DND-41 (cell line): Measurements from ENCODE around the gene UCHL3.
A peak's percentile ranks its signal among the peaks of the same experiment; 100 is the strongest.

Experiments used
- ATAC-seq: fragments of 200-7000 bp; cut with Tn5 transposase; 3 replicates; pipeline ENCODE4 v1.9.1; 2021; ENCODE audit warnings: low read depth; ENCODE audit not compliant: insufficient read depth
- DNase-seq: peaks from one replicate; pipeline ENCODE4 v3.0.0-alpha.2; 2020
- H2AFZ ChIP-seq: 2 replicates; pipeline ENCODE4 v1.6.0; 2012; ENCODE audit warnings: low read depth, low read length
- H3K27ac ChIP-seq: 2 replicates; pipeline ENCODE4 v1.5.1; 2012; ENCODE audit warnings: low read length, inconsistent platforms
- H3K27me3 ChIP-seq: fragments of 200-600 bp; sonication (generic); 2 replicates; pipeline ENCODE4 v1.6.0; 2012; ENCODE audit warnings: low read length, mild to moderate bottlenecking, inconsistent platforms; ENCODE audit not compliant: insufficient read depth, poor library complexity
- H3K36me3 ChIP-seq: 2 replicates; pipeline ENCODE4 v1.5.1; 2012; ENCODE audit warnings: low read length, inconsistent platforms; ENCODE audit not compliant: insufficient read depth
- H3K4me1 ChIP-seq: 2 replicates; pipeline ENCODE4 v1.5.1; 2012; ENCODE audit warnings: mild to moderate bottlenecking, low read length; ENCODE audit not compliant: insufficient read depth
- H3K4me2 ChIP-seq: 2 replicates; pipeline ENCODE4 v1.6.0; 2012; ENCODE audit warnings: mild to moderate bottlenecking, moderate library complexity, low read length, inconsistent platforms; ENCODE audit not compliant: insufficient read depth
- H3K4me3 ChIP-seq, 2 experiments: fragments of 200-600 bp in 1 of 2; shearing (Covaris generic) in 1 of 2; 2 replicates each; pipeline ENCODE4 v1.5.1; 2012 to 2016; ENCODE audit warnings: inconsistent platforms in 2 of 2, low read length in 2 of 2, mild to moderate bottlenecking in 2 of 2, low read depth in 1 of 2, moderate library complexity in 1 of 2
- H3K79me2 ChIP-seq: 2 replicates; pipeline ENCODE4 v1.6.0; 2012; ENCODE audit warnings: low read length, inconsistent platforms; ENCODE audit not compliant: insufficient read depth
- H3K9ac ChIP-seq: 2 replicates; pipeline ENCODE4 v1.6.0; 2012; ENCODE audit warnings: low read depth, mild to moderate bottlenecking, inconsistent platforms, low read length, moderate library complexity
- H3K9me3 ChIP-seq: 2 replicates; pipeline ENCODE4 v1.5.1; 2012; ENCODE audit warnings: low read length, moderate library complexity, mild to moderate bottlenecking, inconsistent platforms; ENCODE audit not compliant: insufficient read depth, severe bottlenecking
- H4K20me1 ChIP-seq: 2 replicates; pipeline ENCODE4 v1.6.0; 2012; ENCODE audit warnings: low read length; ENCODE audit not compliant: insufficient read depth
- CTCF ChIP-seq: IDR thresholded peaks from 2 replicates; pipeline ENCODE4 v1.5.1; 2012; ENCODE audit warnings: borderline replicate concordance, low read length, moderate library complexity, mild to moderate bottlenecking; ENCODE audit not compliant: poor library complexity, severe bottlenecking; ENCODE audit errors: extremely low read depth
- EZH2 ChIP-seq: IDR thresholded peaks from 3 replicates; pipeline ENCODE4 v1.6.1; 2012; ENCODE audit warnings: borderline replicate concordance, low read depth, mild to moderate bottlenecking, moderate library complexity, low read length, inconsistent platforms; ENCODE audit not compliant: severe bottlenecking

The UCHL3 gene

GRCh38 chr13:75537401-75538365 is 11.9 kb upstream of the UCHL3 start, which contains the start of gene COMMD6:
Gene COMMD6, minus strand, starts transcription at chr13:75537841. Its CDS starts 36 bp downstream, at chr13:75537805.
- TF ChIP-seq CTCF (peak; percentile 20), EZH2 (no peak)
- peaks cover 28% of the 10 kb centered on the region for H3K4me1 ChIP-seq
- H2AFZ ChIP-seq: peak within 1 kb of the TSS; percentile 93
- peaks cover 5% of the 10 kb centered on the region for H4K20me1 ChIP-seq
- no peaks in the 10 kb centered on the region for H3K27me3 ChIP-seq
- ATAC-seq (peak; percentile 96), DNase-seq (peak; percentile 73)
- H3K79me2 ChIP-seq: peaks cover 22% of the 10 kb centered on the region
- peak within 1 kb of the TSS; percentile 75 to 78 for H3K4me3 ChIP-seq
- H3K27ac ChIP-seq: peak within 1 kb of the TSS; percentile 86
- no peaks in the 10 kb centered on the region for H3K9me3 ChIP-seq
- H3K36me3 ChIP-seq: peaks cover 23% of the 10 kb centered on the region
- peak within 1 kb of the TSS; percentile 92 for H3K4me2 ChIP-seq
- peak within 1 kb of the TSS; percentile 75 for H3K9ac ChIP-seq

- Histone ChIP-seq H3K4me2 (no peak overlapping the region), H3K9ac (no peak overlapping the region), H3K9me3 (no peaks in the 10 kb centered on the region), H2AFZ (no peak overlapping the region), H4K20me1 (no peaks in the 10 kb centered on the region), H3K27ac (no peak overlapping the region), H3K36me3 (peaks cover under 1% of the 10 kb centered on the region; the same call in 1 of the 2 replicates), H3K27me3 (no peaks in the 10 kb centered on the region), H3K4me3 (no peak overlapping the region), H3K4me1 (peaks cover 13% of the 10 kb centered on the region), H3K79me2 (peaks cover 14% of the 10 kb centered on the region)
- DNase-seq: no peak
- TF ChIP-seq EZH2 (no peak), CTCF (no peak)
- no peak for ATAC-seq
Observed at GRCh38 chr13:75541287-75541686, 8.3 kb upstream of the UCHL3 start.

GRCh38 chr13:75541961-75542360 is 7.6 kb upstream of the UCHL3 start:
- H3K27me3 ChIP-seq: no peaks in the 10 kb centered on the region
- no peak overlapping the region for H3K9ac ChIP-seq
- ATAC-seq (no peak), DNase-seq (no peak)
- H3K9me3 ChIP-seq: no peaks in the 10 kb centered on the region
- no peak for TF ChIP-seq EZH2
- no peak for TF ChIP-seq CTCF
- no peak overlapping the region for H3K4me2 ChIP-seq
- H3K4me3 ChIP-seq: no peak overlapping the region
- no peaks in the 10 kb centered on the region for H4K20me1 ChIP-seq
- no peak overlapping the region for H2AFZ ChIP-seq
- H3K36me3 ChIP-seq: no peaks in the 10 kb centered on the region
- H3K27ac ChIP-seq: no peak overlapping the region
- H3K4me1 ChIP-seq: peaks cover 6% of the 10 kb centered on the region
- peaks cover 7% of the 10 kb centered on the region for H3K79me2 ChIP-seq
